Body of pancreas (tissue), 4 donors: ENCODE results near the gene NCAM1.

ENCODE experiments used
- CTCF ChIP-seq, 7 experiments: fragments of 450-650 bp in 4 of 7; fragments of 200-600 bp in 3 of 7; sonication (generic) in 3 of 7; IDR thresholded peaks; one replicate each; pipeline ENCODE4 v1.5.1; 2016 to 2019; ENCODE audit warnings: antibody characterized with exemption in 7 of 7
- POLR2A ChIP-seq, 3 donors: fragments of 450-650 bp; IDR thresholded peaks; one replicate each; pipeline ENCODE4 v1.6.1; 2016; ENCODE audit warnings: antibody characterized with exemption in 3 of 3, mild to moderate bottlenecking in 2 of 3

GRCh38 chr11:113096648-113097047 is 135.4 kb downstream of the NCAM1 start:
- TF ChIP-seq CTCF (IDR thresholded peaks at IDR 0.05), result no peak
- no peak for TF ChIP-seq POLR2A (IDR thresholded peaks at IDR 0.05)
